Measurements from ENCODE around the gene DUSP15. TPM values are rescaled to one million over a fixed set of nuclear protein-coding genes. Genes with fewer than 3 reads are reported as not detected.

The DUSP15 gene
- total and polyA plus RNA-seq, 12 donors = 0.90 to 7.2 (median 5.0) TPM

GRCh38 chr20:31863296-31864085 lies 6.8 kb downstream of the DUSP15 start:
- Histone ChIP-seq H3K27me3 (peaks cover 0 to 37% (median under 1%) of the 10 kb centered on the region in 7 donors), H3K4me3 (no peak overlapping the region), H3K36me3 (no peaks in the 10 kb centered on the region), H3K9me3 (no peaks in the 10 kb centered on the region), H3K4me1 (peaks cover 9 to 22% (median 17%) of the 10 kb centered on the region in 9 donors), H3K27ac (no peak overlapping the region)
- DNase-seq (no peak), ATAC-seq (no peak)
- TF ChIP-seq, protein P1, sequence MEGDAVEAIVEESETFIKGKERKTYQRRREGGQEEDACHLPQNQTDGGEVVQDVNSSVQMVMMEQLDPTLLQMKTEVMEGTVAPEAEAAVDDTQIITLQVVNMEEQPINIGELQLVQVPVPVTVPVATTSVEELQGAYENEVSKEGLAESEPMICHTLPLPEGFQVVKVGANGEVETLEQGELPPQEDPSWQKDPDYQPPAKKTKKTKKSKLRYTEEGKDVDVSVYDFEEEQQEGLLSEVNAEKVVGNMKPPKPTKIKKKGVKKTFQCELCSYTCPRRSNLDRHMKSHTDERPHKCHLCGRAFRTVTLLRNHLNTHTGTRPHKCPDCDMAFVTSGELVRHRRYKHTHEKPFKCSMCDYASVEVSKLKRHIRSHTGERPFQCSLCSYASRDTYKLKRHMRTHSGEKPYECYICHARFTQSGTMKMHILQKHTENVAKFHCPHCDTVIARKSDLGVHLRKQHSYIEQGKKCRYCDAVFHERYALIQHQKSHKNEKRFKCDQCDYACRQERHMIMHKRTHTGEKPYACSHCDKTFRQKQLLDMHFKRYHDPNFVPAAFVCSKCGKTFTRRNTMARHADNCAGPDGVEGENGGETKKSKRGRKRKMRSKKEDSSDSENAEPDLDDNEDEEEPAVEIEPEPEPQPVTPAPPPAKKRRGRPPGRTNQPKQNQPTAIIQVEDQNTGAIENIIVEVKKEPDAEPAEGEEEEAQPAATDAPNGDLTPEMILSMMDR (IDR thresholded peaks at IDR 0.05) = no peak
- 87 to 93% methylated on average over 9 of the region's 9 CpGs for WGBS, 2 donors
- intact Hi-C loops (cut with DNase I) = no loop called here

GRCh38 chr20:31862506-31862905 lies 7.8 kb downstream of the DUSP15 start:
- no peak overlapping the region for H3K4me3 ChIP-seq
- H3K9me3 ChIP-seq = no peaks in the 10 kb centered on the region
- ATAC-seq (no peak), DNase-seq (no peak)
- peaks cover 0 to 46% (median 9%) of the 10 kb centered on the region in 7 donors for H3K27me3 ChIP-seq
- 90 to 94% methylated on average over 8 of the region's 8 CpGs for WGBS, 2 donors
- no peak overlapping the region for H3K27ac ChIP-seq
- H3K4me1 ChIP-seq = peaks cover 9 to 22% (median 17%) of the 10 kb centered on the region in 9 donors
- no peaks in the 10 kb centered on the region for H3K36me3 ChIP-seq
- intact Hi-C loops (cut with DNase I) = no loop called here
- TF ChIP-seq, protein P1 (IDR thresholded peaks at IDR 0.05) = no peak

DNA sequence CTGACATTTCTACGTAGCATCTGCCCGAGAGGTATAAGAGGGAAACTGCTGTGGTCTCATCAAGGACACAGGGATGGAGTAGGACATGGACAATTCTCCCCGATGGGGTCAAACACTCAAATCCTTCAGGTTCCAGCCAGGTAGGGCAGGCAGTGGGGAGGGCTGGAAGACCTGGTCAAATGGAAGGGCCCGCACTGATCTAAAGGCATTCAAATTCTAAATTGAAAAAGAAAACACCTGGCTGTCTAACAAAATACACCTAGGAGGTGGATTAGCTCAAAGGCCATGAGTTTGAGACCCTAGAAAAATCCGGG lies 8.2 kb downstream of the DUSP15 start:
- intact Hi-C loops (cut with DNase I) = no loop called here
- WGBS, 2 donors = 68 to 86% methylated on average over 5 of the region's 5 CpGs

DNA sequence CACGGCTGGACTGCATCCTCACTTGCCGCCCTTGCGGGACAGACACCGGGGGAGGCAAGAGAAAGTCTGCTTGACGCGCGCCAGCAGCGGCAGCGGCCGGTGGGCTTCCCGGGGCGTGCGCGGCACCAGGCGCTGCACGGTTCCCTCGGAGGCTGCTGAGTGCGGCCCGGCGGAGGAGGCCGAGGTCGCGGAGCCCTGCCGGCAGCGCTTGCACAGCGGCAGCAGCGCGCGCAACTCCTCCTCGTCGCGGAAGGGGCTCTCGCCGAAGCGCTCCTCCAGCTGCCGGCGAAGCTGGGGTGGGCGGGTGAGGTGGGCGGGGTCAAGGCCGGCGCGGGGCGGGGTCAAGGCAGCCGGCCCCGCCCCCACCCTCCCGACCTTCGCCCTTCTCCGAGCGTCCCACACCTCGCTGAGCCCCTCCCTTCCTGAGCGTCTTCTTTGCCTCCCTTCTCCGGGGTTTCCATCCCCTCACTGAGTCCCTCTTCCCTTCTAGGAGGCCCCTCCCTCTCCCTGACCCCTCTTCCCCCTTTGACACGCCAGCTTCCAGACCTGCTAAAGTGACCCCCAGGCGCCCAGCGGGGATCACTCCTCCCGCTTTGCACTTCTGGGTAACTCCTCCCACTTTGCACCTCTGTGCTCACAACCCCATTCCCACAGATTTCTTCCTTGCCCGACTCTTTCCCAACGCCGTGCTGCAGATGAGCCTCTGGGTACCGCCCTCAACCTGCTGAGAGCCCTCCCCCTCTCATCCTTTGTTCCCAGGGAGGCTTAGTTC lies 8.8 kb downstream of the DUSP15 start:
- DNase-seq (peak; percentile 57 to 73), ATAC-seq (peak; percentile 61 to 83 (median 73))
- Histone ChIP-seq H3K9me3 (no peaks in the 10 kb centered on the region), H3K4me1 (peaks cover 9 to 22% (median 17%) of the 10 kb centered on the region in 9 donors), H3K36me3 (no peaks in the 10 kb centered on the region), H3K4me3 (peak overlapping the region; percentile 38 to 65 (median 59)), H3K27ac (peak overlapping the region in 1 of 10 donors; percentile 50), H3K27me3 (peaks cover 0 to 48% (median 9%) of the 10 kb centered on the region in 7 donors)
- TF ChIP-seq, protein P1 (IDR thresholded peaks at IDR 0.05) = no peak
- intact Hi-C loops (cut with DNase I) = no loop called here
- 6 to 7% methylated on average over 56 to 60 of the region's 60 CpGs for WGBS, 2 donors

More for the DNA sequence above, 8.2 kb downstream of the DUSP15 start:
- no peak for ATAC-seq
- DNase-seq = no peak
- Histone ChIP-seq H3K9me3 (no peaks in the 10 kb centered on the region), H3K27ac (no peak overlapping the region), H3K4me1 (peaks cover 9 to 22% (median 17%) of the 10 kb centered on the region in 9 donors), H3K36me3 (no peaks in the 10 kb centered on the region), H3K27me3 (peaks cover 0 to 48% (median 9%) of the 10 kb centered on the region in 7 donors), H3K4me3 (peak overlapping the region in 1 of 10 donors; percentile 63)
- TF ChIP-seq, protein P1 (IDR thresholded peaks at IDR 0.05) = no peak
